OCI-LY7 (cell line): ENCODE data around the gene ZNF668. TPM values are rescaled to one million over a fixed set of nuclear protein-coding genes. Genes with fewer than 3 reads are reported as not detected.
A peak's percentile ranks its signal among the peaks of the same experiment; 100 is the strongest.

Experiments used
- BruUV-seq: library from RNA; stranded (reverse); fragments of 400-500 nt; replicated peaks from 2 replicates; lab custom pipeline; 2021; lab: Mats Ljungman, UMichigan
- CTCF ChIA-PET: fragments of 300-600 bp; sonication (Branson Sonifier 250); formaldehyde crosslinking; loops from one replicate; lab custom pipeline; 2022; ENCODE audit warnings: antibody characterized with exemption; ENCODE audit not compliant: unreplicated experiment; lab: Charles Lee
- POLR2A ChIA-PET: fragments of 300-600 bp; sonication (Branson Sonifier 250); formaldehyde crosslinking; loops from one replicate; lab custom pipeline; 2022; ENCODE audit warnings: antibody characterized with exemption; lab: Charles Lee
- DNase-seq: peaks from one replicate; pipeline ENCODE4 v3.0.0-alpha.2; 2015; ENCODE audit warnings: low spot score
- H2AFZ ChIP-seq: fragments of 200-600 bp; sonication (generic), shearing (Covaris generic); 2 replicates; pipeline ENCODE4 v1.6.1; 2014; ENCODE audit warnings: mild to moderate bottlenecking, antibody characterized with exemption, low read length, moderate library complexity
- H3K27ac ChIP-seq: fragments of 200-600 bp; sonication (generic); 2 replicates; pipeline ENCODE4 v1.5.1; 2014; ENCODE audit warnings: mixed run types, low read depth, mild to moderate bottlenecking, moderate library complexity, low read length, inconsistent platforms; ENCODE audit not compliant: poor library complexity, severe bottlenecking
- H3K36me3 ChIP-seq: fragments of 200-600 bp; sonication (generic); 2 replicates; pipeline ENCODE4 v1.6.1; 2014; ENCODE audit warnings: mild to moderate bottlenecking, antibody characterized with exemption, low read length, moderate library complexity, mixed read lengths; ENCODE audit not compliant: insufficient read depth
- H3K4me1 ChIP-seq: fragments of 200-600 bp; sonication (generic); 2 replicates; pipeline ENCODE4 v1.5.1; 2014; ENCODE audit warnings: mild to moderate bottlenecking, low read length; ENCODE audit not compliant: insufficient read depth, poor library complexity, severe bottlenecking
- H3K4me2 ChIP-seq: fragments of 200-600 bp; sonication (generic); 2 replicates; pipeline ENCODE4 v1.6.1; 2014; ENCODE audit warnings: mild to moderate bottlenecking, low read length
- H3K4me3 ChIP-seq: fragments of 200-600 bp; sonication (generic); 2 replicates; pipeline ENCODE4 v1.5.1; 2014; ENCODE audit warnings: mild to moderate bottlenecking, low read depth, low read length; ENCODE audit not compliant: poor library complexity, severe bottlenecking
- H3K79me2 ChIP-seq: fragments of 200-600 bp; sonication (generic); 2 replicates; pipeline ENCODE4 v1.6.1; 2016; ENCODE audit warnings: low read depth, mild to moderate bottlenecking, low read length, moderate library complexity, mixed read lengths; ENCODE audit not compliant: insufficient read depth
- H3K9me2 ChIP-seq: fragments of 200-600 bp; sonication (generic); 2 replicates; pipeline ENCODE4 v1.6.1; 2016; ENCODE audit warnings: mild to moderate bottlenecking, low read length, mixed read lengths; ENCODE audit not compliant: insufficient read depth
- H3K9me3 ChIP-seq: fragments of 200-600 bp; sonication (generic); 2 replicates; pipeline ENCODE4 v1.6.1; 2014; ENCODE audit warnings: mild to moderate bottlenecking, mixed run types, low read length, mixed read lengths
- H4K20me1 ChIP-seq: fragments of 200-600 bp; sonication (generic); 2 replicates; pipeline ENCODE4 v1.6.1; 2014; ENCODE audit warnings: mild to moderate bottlenecking, antibody characterized with exemption, low read length, moderate library complexity, mixed read lengths; ENCODE audit not compliant: insufficient read depth
- EZH2phosphoT487 ChIP-seq: fragments of 200-600 bp; sonication (generic); IDR thresholded peaks from 2 replicates; pipeline ENCODE4 v1.6.1; 2018; ENCODE audit warnings: low read depth, borderline replicate concordance, mild to moderate bottlenecking, mixed run types, antibody characterized with exemption, low read length, moderate library complexity, mixed read lengths
- intact Hi-C: fragments of 100-400 bp; cut with micrococcal nuclease; formaldehyde crosslinking; loops from one replicate; pipeline ENCODE4 v1.10.0; 2022; ENCODE audit not compliant: unreplicated experiment
- total RNA-seq, 2 experiments: library from RNA; depleted of rRNA in 1 of 2; stranded (reverse); fragments of >200 nt in 1 of 2; shearing (Covaris generic) in 1 of 2; gene quantifications; 2 replicates each; pipeline ENCODE4 v1.2.3, GENCODE V29; 2014 to 2022
- TF ChIP-seq, protein P1 (sequence below): fragments of 200-600 bp; sonication (generic); conservative IDR thresholded peaks from 2 replicates; pipeline ENCODE4 v1.5.1; 2014; ENCODE audit warnings: mild to moderate bottlenecking, antibody characterized with exemption, low read length, moderate library complexity, mixed read lengths

ZNF668 gene
- total RNA-seq, 2 experiments from 2014 or later: 7.8 to 21.7 TPM

DNA sequence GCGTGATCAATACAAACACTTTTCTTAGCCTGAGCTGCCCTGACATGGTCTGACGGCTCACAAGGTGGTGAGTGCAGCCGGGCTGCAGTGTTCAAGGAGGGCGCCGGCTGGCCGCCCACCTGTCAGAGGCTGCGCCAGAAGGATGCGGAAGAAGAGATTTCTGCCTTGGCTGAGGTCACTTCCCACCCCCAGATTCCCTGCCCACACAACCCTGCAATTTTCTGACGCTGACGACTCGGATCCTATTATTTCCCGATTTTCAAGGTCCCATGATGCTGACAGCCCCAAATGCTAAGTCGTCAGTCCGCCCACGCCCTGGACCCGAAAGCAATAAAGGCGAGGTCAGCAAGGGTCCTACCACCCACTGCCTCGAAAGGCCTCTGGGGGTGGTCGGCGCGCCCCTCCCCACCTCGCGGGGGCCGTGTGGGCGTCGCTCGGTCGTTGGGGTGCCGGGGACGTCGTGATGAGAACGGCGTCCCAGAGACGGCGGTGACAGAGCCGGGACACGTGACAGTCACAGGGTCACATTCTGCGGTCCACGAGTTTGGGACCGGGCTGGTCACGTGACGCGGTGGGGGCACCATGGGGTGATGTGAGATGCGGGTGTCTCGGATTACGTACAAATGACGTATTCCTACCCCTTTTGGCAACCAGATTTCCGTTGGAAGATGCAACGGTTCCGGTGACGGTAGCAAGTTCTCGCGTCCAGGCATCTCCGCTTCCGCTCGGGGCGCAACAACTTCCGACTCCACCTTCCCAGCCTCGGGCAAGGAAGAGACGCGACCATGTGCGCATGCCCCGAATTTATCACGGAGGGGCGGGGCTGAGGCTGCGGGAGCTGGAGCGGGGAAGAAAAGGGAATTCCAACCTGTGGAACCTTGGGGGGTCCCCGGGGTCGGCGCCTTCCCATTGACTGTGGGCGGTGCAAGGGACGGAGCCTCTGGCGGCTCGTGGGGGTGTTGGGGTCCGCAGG lies 41.0 kb downstream of the ZNF668 start, which contains the start of gene STX4:
TSS of gene STX4 (plus strand) at position 823 of the 973 bp plus-strand sequence. CDS start 248 bp downstream, outside the sequence.
- peaks cover 4% of the 10 kb centered on the region; the same call in 1 of the 2 replicates for H3K36me3 ChIP-seq
- H2AFZ ChIP-seq: peak within 1 kb of the TSS; percentile 99
- no peaks in the 10 kb centered on the region for H4K20me1 ChIP-seq
- no peaks in the 10 kb centered on the region for H3K9me3 ChIP-seq
- no peaks in the 10 kb centered on the region; the same call in 1 of the 2 replicates for H3K79me2 ChIP-seq
- intact Hi-C loops: loop anchor here (1.0 kb wide), 1 partner anchor 41 kb away; the partner anchor contains the start of genes ZNF646 and ZNF668
- H3K27ac ChIP-seq: peak within 1 kb of the TSS; percentile 59
- H3K4me3 ChIP-seq: peak within 1 kb of the TSS; percentile 98
- ChIA-PET POLR2A (interaction anchor here (0.6 to 0.8 kb wide), 2 partner anchors 105 to 252 kb away, joined by 3 to 6 read pairs; no protein-coding TSS in a partner anchor), CTCF (interaction anchor here (0.6 kb wide), 1 partner anchor 10 kb away, joined by 3 read pairs; no protein-coding TSS in a partner anchor)
- no peaks in the 10 kb centered on the region for H3K9me2 ChIP-seq
- no peak for TF ChIP-seq EZH2phosphoT487
- TF ChIP-seq, protein P1, sequence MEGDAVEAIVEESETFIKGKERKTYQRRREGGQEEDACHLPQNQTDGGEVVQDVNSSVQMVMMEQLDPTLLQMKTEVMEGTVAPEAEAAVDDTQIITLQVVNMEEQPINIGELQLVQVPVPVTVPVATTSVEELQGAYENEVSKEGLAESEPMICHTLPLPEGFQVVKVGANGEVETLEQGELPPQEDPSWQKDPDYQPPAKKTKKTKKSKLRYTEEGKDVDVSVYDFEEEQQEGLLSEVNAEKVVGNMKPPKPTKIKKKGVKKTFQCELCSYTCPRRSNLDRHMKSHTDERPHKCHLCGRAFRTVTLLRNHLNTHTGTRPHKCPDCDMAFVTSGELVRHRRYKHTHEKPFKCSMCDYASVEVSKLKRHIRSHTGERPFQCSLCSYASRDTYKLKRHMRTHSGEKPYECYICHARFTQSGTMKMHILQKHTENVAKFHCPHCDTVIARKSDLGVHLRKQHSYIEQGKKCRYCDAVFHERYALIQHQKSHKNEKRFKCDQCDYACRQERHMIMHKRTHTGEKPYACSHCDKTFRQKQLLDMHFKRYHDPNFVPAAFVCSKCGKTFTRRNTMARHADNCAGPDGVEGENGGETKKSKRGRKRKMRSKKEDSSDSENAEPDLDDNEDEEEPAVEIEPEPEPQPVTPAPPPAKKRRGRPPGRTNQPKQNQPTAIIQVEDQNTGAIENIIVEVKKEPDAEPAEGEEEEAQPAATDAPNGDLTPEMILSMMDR: no peak
- BruUV-seq: TSS peak; percentile 84
- peak within 1 kb of the TSS; percentile 100 for H3K4me2 ChIP-seq
- DNase-seq: peak; percentile 95
- H3K4me1 ChIP-seq: peaks cover 18% of the 10 kb centered on the region

DNA sequence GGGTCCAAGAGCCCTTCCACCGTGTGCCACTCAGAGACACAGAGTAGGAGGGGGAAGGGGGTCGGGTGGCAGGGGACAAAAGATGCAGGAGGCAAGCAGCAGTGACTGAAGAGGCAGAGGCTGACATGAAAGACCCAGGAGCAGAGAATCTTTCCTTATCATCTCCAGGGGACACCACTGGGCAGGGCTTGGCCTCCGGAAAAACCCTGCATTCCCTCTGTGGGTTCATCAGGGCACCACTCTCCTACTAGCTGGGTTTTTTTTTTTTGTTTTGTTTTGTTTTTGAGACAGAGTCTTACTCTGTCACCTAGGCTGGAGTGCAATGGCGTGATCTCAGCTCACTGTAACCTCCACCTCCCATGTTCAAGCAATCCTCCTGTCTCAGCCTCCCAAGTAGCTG lies 42.8 kb downstream of the ZNF668 start:
- ChIA-PET CTCF (no interaction called here), POLR2A (no interaction called here)
- H2AFZ ChIP-seq: no peak overlapping the region
- BruUV-seq: no TSS peak
- no peak overlapping the region for H3K4me3 ChIP-seq
- H3K4me2 ChIP-seq: no peak overlapping the region
- no peaks in the 10 kb centered on the region for H3K9me3 ChIP-seq
- H3K36me3 ChIP-seq: peaks cover 4% of the 10 kb centered on the region; the same call in 1 of the 2 replicates
- no peaks in the 10 kb centered on the region for H4K20me1 ChIP-seq
- H3K9me2 ChIP-seq: no peaks in the 10 kb centered on the region
- intact Hi-C loops: no loop called here
- H3K79me2 ChIP-seq: no peaks in the 10 kb centered on the region; the same call in 1 of the 2 replicates
- H3K27ac ChIP-seq: no peak overlapping the region
- no peak for DNase-seq
- H3K4me1 ChIP-seq: peaks cover 18% of the 10 kb centered on the region
- TF ChIP-seq EZH2phosphoT487: no peak
- TF ChIP-seq, protein P1: no peak
